HPDE6-E6E7 (cell line): Measurements from ENCODE around the gene MPDU1.
"Not testable (repeated sequence)": the region's sequence is repeated elsewhere in the genome, so short reads cannot be mapped to it uniquely, and the experiment has no call there.

Experiments used
- DNase-seq: peaks from one replicate; pipeline ENCODE4 v3.0.0; 2011; ENCODE audit warnings: missing footprints; ENCODE audit errors: extremely low spot score

MPDU1 gene

GRCh38 chr17:7580604-7581575 lies 2.8 kb upstream of the MPDU1 start:
- DNase-seq, result no peak

- no peak for DNase-seq
These were observed 1.0 kb upstream of the MPDU1 start for GRCh38 chr17:7582396-7583252.

GRCh38 chr17:7586673-7587419 lies 3.2 kb downstream of the MPDU1 start:
- DNase-seq, result no peak

- DNase-seq, result no peak
These were observed 3.9 kb downstream of the MPDU1 start for GRCh38 chr17:7587420-7588151.

- DNase-seq, result no peak
These were observed 5.0 kb downstream of the MPDU1 start for GRCh38 chr17:7588553-7589203.

GRCh38 chr17:7589204-7589868 lies 5.7 kb downstream of the MPDU1 start:
- DNase-seq, result no peak

- DNase-seq, result peak; percentile 74
These were observed 6.4 kb downstream of the MPDU1 start, which contains the start of gene SOX15 for GRCh38 chr17:7589891-7590691. SOX15 (minus strand) TSS chr17:7590094; CDS start chr17:7589676, 418 bp downstream.

- DNase-seq, result peak; percentile 72
These were observed 7.1 kb downstream of the MPDU1 start for GRCh38 chr17:7590743-7591142.

- DNase-seq, result no peak
These were observed 7.9 kb downstream of the MPDU1 start for GRCh38 chr17:7591596-7591995.

GRCh38 chr17:7592422-7593021 lies 8.9 kb downstream of the MPDU1 start:
- no peak for DNase-seq

- DNase-seq, result no peak
These were observed 9.6 kb downstream of the MPDU1 start for GRCh38 chr17:7593296-7593695.

GRCh38 chr17:7597561-7597960 lies 13.9 kb downstream of the MPDU1 start:
- not testable (repeated sequence) for DNase-seq

- no peak for DNase-seq
These were observed 22.6 kb downstream of the MPDU1 start for GRCh38 chr17:7606280-7606679.

- no peak for DNase-seq
These were observed 27.0 kb downstream of the MPDU1 start for GRCh38 chr17:7610641-7611040.

- DNase-seq, result no peak
These were observed 28.1 kb downstream of the MPDU1 start for GRCh38 chr17:7611635-7612293.

- no peak for DNase-seq
These were observed 28.6 kb downstream of the MPDU1 start for GRCh38 chr17:7612294-7612640.

GRCh38 chr17:7613769-7614424 lies 30.2 kb downstream of the MPDU1 start:
- DNase-seq, result no peak
